Right atrium auricular region (tissue), 2 donors: ENCODE data around the gene S1PR4. TPM values are rescaled to one million over a fixed set of nuclear protein-coding genes. Genes with fewer than 3 reads are reported as not detected.
A peak's percentile ranks its signal among the peaks of the same experiment; 100 is the strongest.

ENCODE experiments used
- DNase-seq: peaks from one replicate; pipeline ENCODE4 v3.0.0-alpha.2; 2019; ENCODE audit warnings: low spot score
- H3K27ac ChIP-seq, 2 donors: fragments of 200-600 bp; sonication (generic); 1 replicate in 1 of 2; 2 replicates in 1 of 2; pipeline ENCODE4 v1.5.1; 2016 to 2019
- H3K27me3 ChIP-seq, 2 donors: fragments of 200-600 bp; sonication (generic); one replicate each; pipeline versions ENCODE4 v1.5.1 to v1.6.0; 2017 to 2019
- H3K36me3 ChIP-seq: fragments of 200-600 bp; sonication (generic); one replicate; pipeline ENCODE4 v1.5.1; 2016
- H3K4me1 ChIP-seq, 2 donors: fragments of 200-600 bp; sonication (generic); one replicate each; pipeline versions ENCODE4 v1.5.1 to v1.6.0; 2017 to 2019
- H3K4me3 ChIP-seq, 2 donors: fragments of 200-600 bp; sonication (generic); 1 replicate in 1 of 2; 2 replicates in 1 of 2; pipeline ENCODE4 v1.5.1; 2017 to 2019; ENCODE audit warnings: mild to moderate bottlenecking in 1 of 2, moderate library complexity in 1 of 2
- H3K9me3 ChIP-seq, 2 donors: fragments of 200-600 bp; sonication (generic); one replicate each; pipeline ENCODE4 v1.5.1; 2019
- total RNA-seq, 2 donors: library from RNA; depleted of rRNA; stranded (reverse); fragments of >200 nt; gene quantifications; one replicate each; pipeline ENCODE4 v1.1.0, GENCODE V29; 2016
- TF ChIP-seq, protein P1 (sequence below), 2 donors: fragments of 200-600 bp; sonication (generic); IDR thresholded peaks; one replicate each; pipeline ENCODE4 v1.5.1; 2019; ENCODE audit warnings: antibody characterized with exemption in 2 of 2

S1PR4 gene
- total RNA-seq, 2 donors from 2014 or later, result 0.48 to 0.94 TPM

- H3K27ac ChIP-seq, result peak overlapping the region; percentile 39 to 58
- peaks cover 0 to 9% of the 10 kb centered on the region in 2 donors for H3K9me3 ChIP-seq
- TF ChIP-seq, protein P1, sequence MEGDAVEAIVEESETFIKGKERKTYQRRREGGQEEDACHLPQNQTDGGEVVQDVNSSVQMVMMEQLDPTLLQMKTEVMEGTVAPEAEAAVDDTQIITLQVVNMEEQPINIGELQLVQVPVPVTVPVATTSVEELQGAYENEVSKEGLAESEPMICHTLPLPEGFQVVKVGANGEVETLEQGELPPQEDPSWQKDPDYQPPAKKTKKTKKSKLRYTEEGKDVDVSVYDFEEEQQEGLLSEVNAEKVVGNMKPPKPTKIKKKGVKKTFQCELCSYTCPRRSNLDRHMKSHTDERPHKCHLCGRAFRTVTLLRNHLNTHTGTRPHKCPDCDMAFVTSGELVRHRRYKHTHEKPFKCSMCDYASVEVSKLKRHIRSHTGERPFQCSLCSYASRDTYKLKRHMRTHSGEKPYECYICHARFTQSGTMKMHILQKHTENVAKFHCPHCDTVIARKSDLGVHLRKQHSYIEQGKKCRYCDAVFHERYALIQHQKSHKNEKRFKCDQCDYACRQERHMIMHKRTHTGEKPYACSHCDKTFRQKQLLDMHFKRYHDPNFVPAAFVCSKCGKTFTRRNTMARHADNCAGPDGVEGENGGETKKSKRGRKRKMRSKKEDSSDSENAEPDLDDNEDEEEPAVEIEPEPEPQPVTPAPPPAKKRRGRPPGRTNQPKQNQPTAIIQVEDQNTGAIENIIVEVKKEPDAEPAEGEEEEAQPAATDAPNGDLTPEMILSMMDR (IDR thresholded peaks at IDR 0.05), result no peak
- DNase-seq, result no peak
- no peak overlapping the region for H3K4me3 ChIP-seq
- H3K27me3 ChIP-seq, result no peaks in the 10 kb centered on the region
- H3K4me1 ChIP-seq, result peaks cover 0 to 11% of the 10 kb centered on the region in 2 donors
- H3K36me3 ChIP-seq, result no peaks in the 10 kb centered on the region
These were observed 35.7 kb upstream of the S1PR4 start for GRCh38 chr19:3142781-3143337.

GRCh38 chr19:3145909-3146676, 32.5 kb upstream of the S1PR4 start:
- Histone ChIP-seq H3K4me1 (peaks cover 0 to 11% of the 10 kb centered on the region in 2 donors), H3K9me3 (no peaks in the 10 kb centered on the region), H3K4me3 (no peak overlapping the region), H3K27ac (no peak overlapping the region), H3K27me3 (no peaks in the 10 kb centered on the region), H3K36me3 (no peaks in the 10 kb centered on the region)
- TF ChIP-seq, protein P1 (IDR thresholded peaks at IDR 0.05), result no peak
- no peak for DNase-seq

DNA sequence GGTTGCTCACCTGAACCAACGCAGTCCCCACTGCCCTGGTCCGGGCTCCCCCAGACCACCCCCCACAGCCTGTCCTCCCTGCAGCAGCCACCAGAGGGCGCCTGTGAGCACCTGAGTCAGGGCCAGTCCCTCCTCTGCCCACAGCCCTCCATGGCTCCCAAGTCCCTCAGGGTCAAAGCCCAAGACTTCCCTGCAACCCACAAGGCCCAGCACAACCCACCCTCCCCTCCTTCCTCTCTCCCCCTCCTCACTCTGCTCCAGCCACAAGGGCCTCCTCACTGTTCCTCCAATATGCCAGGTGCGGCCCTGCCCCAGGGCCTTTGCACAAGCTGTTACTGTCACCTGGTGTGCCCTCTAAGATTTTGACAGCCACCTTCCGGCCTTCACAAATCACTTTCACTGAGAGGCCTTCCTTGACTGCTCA, 31.9 kb upstream of the S1PR4 start:
- H3K36me3 ChIP-seq, result no peaks in the 10 kb centered on the region
- no peaks in the 10 kb centered on the region for H3K27me3 ChIP-seq
- H3K9me3 ChIP-seq, result no peaks in the 10 kb centered on the region
- DNase-seq, result no peak
- no peak overlapping the region for H3K4me3 ChIP-seq
- H3K27ac ChIP-seq, result no peak overlapping the region
- H3K4me1 ChIP-seq, result peaks cover 0 to 7% of the 10 kb centered on the region in 2 donors
- TF ChIP-seq, protein P1 (IDR thresholded peaks at IDR 0.05), result peak; percentile 37 to 73

- H3K27ac ChIP-seq, result no peak overlapping the region
- TF ChIP-seq, protein P1 (IDR thresholded peaks at IDR 0.05), result no peak
- no peak for DNase-seq
- no peaks in the 10 kb centered on the region for H3K27me3 ChIP-seq
- no peaks in the 10 kb centered on the region for H3K9me3 ChIP-seq
- H3K4me1 ChIP-seq, result no peaks in the 10 kb centered on the region
- no peak overlapping the region for H3K4me3 ChIP-seq
- H3K36me3 ChIP-seq, result no peaks in the 10 kb centered on the region
These were observed 30.1 kb upstream of the S1PR4 start for GRCh38 chr19:3148503-3148902.

DNA sequence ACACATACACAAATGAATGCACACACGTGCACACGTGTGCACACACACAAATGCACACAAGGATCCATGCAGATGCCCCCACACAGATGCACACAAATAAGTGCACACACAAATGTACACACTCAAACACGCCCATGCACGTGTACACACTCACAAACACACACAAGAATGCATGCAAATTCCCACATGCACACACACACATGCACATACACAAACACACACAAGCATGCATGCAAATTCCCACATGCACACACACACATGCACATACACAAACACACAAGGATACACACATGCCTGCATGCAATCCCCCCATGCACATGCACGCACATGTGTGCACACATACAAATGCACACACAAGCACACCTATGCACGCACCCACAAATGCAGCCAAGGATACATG, 29.5 kb upstream of the S1PR4 start:
- Histone ChIP-seq H3K4me1 (no peaks in the 10 kb centered on the region), H3K27ac (no peak overlapping the region), H3K27me3 (no peaks in the 10 kb centered on the region), H3K36me3 (no peaks in the 10 kb centered on the region), H3K9me3 (no peaks in the 10 kb centered on the region), H3K4me3 (no peak overlapping the region)
- no peak for DNase-seq
- TF ChIP-seq, protein P1 (IDR thresholded peaks at IDR 0.05), result no peak
